ENCODE results near the gene MORF4L1. TPM values are rescaled to one million over a fixed set of nuclear protein-coding genes. Genes with fewer than 3 reads are reported as not detected.

MORF4L1 gene
- total and polyA plus RNA-seq, 4 donors: 124 to 433 (median 267) TPM

DNA sequence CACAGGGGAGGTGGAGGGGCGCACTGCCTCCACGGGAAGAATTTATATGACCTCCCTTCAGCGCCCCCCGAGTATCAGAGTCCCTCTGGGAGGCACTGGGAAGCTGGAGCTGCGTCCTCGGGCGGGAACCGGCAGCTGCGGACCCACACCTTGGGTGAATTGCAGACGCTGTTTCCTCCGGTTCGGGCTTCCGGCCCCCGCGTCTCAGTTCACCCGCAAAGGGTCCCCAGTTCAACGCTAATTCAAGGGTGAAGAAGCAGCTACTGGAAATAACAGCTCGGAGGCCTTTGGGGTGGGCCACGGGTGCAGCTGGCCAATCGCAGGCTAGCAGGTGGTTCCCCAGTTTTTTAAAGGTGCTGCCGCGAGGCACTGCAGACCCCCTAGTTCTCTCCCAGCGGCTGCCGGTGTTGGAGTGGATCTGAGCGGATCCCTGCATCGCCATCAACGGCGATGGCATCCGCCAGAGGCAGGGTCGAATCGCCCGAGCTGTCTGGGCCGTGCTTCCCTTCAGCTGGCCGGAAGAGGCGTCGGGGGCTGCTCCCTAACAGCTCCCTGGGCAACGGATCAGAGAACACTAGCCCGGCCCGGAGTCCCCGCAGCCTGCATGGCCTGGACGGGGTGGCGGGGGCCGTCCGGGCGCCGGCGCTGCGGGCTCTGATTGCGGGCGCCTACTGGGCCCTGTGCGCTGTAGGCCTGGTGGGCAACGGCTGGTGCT, 42.0 kb upstream of the MORF4L1 start:
- no peaks in the 10 kb centered on the region for H3K27me3 ChIP-seq (ENCODE audit: control insufficient read depth in 3 of 3, insufficient read depth in 3 of 3, low read length in 2 of 3)
- 31 to 40% methylated on average over 41 to 52 of the region's 52 CpGs for WGBS, 2 donors

DNA sequence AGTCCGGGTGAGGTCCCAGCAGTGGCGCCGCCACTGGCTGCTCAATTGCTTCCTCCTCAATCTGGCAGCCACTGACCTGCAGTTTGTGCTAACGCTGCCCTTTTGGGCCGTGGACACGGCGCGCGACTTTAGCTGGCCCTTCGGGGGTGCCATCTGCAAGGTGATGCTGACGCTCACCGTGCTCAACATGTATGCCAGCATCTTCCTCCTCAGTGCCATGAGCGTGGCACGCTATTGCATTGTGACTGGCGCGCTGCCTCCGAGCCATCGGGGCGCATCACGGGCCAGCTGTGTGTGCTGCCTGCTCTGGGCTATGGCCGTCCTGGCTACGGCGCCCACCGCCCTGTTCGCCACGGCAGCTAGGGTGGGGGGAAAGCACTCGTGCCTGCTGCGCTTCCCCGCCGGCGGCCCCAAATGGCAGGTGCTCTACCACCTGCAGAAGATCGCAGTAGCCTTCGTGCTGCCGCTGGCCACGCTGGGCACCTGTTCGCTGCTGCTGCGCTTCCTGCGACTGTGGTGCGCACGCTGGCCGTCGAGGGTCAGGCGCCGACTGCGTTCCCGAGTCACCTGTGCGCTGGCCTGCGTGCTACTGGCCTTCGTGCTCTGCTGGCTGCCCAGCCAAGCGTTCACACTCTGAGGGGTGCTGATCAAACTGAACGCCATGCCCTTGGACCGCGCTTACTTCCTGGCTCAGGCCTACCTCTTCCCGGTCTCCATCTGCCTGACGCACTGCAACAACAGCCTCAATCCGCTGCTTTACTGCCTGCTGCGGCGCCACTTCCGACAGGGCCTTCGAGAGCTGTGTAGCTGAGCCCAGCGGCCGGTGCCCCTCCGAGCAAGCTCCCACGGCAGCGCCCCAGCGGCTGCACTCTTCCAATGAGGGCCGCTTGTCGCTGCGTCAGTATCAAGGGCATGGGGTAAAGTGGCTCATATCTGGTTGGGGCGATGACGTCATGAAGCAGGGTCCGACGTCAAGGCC, 41.2 kb upstream of the MORF4L1 start:
- no peak for ATAC-seq (ENCODE audit: insufficient read depth, low FRiP score)
- no peak overlapping the region for H3K4me3 ChIP-seq

More for the DNA sequence above, 42.0 kb upstream of the MORF4L1 start:
- Histone ChIP-seq H3K9ac (ENCODE audit: insufficient read depth in 1 of 2, low read length in 2 of 2) (no peak overlapping the region), H3K4me3 (no peak overlapping the region), H3K27ac (ENCODE audit: low read depth in 1 of 2, low read length in 1 of 2) (no peak overlapping the region), H3K36me3 (ENCODE audit: control insufficient read depth in 4 of 4, insufficient read depth in 4 of 4, low read length in 4 of 4) (no peaks in the 10 kb centered on the region), H3K9me3 (ENCODE audit: control insufficient read depth in 4 of 4, insufficient read depth in 3 of 4, low read length in 3 of 4) (peaks cover 0 to 4% (median 0%) of the 10 kb centered on the region in 4 donors), H3K4me1 (ENCODE audit: control insufficient read depth in 5 of 5, insufficient read depth in 5 of 5, low read length in 5 of 5) (peaks cover 0 to 13% (median 2%) of the 10 kb centered on the region in 5 donors)
- ATAC-seq (ENCODE audit: insufficient read depth, low FRiP score) (no peak), DNase-seq (peak; percentile 62 to 69 (median 65))
- TF ChIP-seq, protein P1, sequence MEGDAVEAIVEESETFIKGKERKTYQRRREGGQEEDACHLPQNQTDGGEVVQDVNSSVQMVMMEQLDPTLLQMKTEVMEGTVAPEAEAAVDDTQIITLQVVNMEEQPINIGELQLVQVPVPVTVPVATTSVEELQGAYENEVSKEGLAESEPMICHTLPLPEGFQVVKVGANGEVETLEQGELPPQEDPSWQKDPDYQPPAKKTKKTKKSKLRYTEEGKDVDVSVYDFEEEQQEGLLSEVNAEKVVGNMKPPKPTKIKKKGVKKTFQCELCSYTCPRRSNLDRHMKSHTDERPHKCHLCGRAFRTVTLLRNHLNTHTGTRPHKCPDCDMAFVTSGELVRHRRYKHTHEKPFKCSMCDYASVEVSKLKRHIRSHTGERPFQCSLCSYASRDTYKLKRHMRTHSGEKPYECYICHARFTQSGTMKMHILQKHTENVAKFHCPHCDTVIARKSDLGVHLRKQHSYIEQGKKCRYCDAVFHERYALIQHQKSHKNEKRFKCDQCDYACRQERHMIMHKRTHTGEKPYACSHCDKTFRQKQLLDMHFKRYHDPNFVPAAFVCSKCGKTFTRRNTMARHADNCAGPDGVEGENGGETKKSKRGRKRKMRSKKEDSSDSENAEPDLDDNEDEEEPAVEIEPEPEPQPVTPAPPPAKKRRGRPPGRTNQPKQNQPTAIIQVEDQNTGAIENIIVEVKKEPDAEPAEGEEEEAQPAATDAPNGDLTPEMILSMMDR (IDR thresholded peaks at IDR 0.05; ENCODE audit: control extremely low read depth, extremely low read depth): no peak

DNA sequence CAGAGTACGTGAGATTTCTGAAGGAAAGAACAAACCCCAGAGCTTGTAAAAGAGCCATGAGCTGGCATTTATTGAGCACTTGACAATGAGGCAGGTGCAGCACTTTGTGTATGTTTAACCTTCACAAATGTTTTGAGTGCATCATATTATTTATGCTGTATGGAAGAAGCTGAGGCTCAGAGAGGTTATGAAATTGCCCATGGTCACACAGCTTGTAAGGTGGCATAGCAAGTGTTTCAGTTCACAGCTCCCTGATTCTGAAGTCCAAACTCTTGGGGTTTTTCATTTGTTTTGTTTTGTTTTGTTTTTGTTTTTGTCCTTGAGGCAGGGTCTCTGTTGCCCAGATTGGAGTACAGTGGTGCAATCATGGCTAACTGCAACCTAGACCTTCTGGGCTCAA, 36.4 kb upstream of the MORF4L1 start:
- Histone ChIP-seq H3K27me3 (ENCODE audit: control insufficient read depth in 3 of 3, insufficient read depth in 3 of 3, low read length in 2 of 3) (no peaks in the 10 kb centered on the region), H3K9me3 (ENCODE audit: control insufficient read depth in 4 of 4, insufficient read depth in 3 of 4, low read length in 3 of 4) (peaks cover 0 to 2% (median 0%) of the 10 kb centered on the region in 4 donors), H3K4me3 (no peak overlapping the region), H3K36me3 (ENCODE audit: control insufficient read depth in 4 of 4, insufficient read depth in 4 of 4, low read length in 4 of 4) (no peaks in the 10 kb centered on the region), H3K9ac (ENCODE audit: insufficient read depth in 1 of 2, low read length in 2 of 2) (no peak overlapping the region), H3K4me1 (ENCODE audit: control insufficient read depth in 5 of 5, insufficient read depth in 5 of 5, low read length in 5 of 5) (peaks cover 0 to 9% (median 0%) of the 10 kb centered on the region in 5 donors), H3K27ac (ENCODE audit: low read depth in 1 of 2, low read length in 1 of 2) (no peak overlapping the region)
- DNase-seq (no peak), ATAC-seq (ENCODE audit: insufficient read depth, low FRiP score) (no peak)
- TF ChIP-seq, protein P1 (IDR thresholded peaks at IDR 0.05; ENCODE audit: control extremely low read depth, extremely low read depth): no peak
- 92% methylated on average over 1 of the region's 1 CpG for WGBS, 2 donors

More for the DNA sequence above, 41.2 kb upstream of the MORF4L1 start:
- TF ChIP-seq, protein P1 (IDR thresholded peaks at IDR 0.05; ENCODE audit: control extremely low read depth, extremely low read depth): no peak
- Histone ChIP-seq H3K9ac (ENCODE audit: insufficient read depth in 1 of 2, low read length in 2 of 2) (no peak overlapping the region), H3K4me1 (ENCODE audit: control insufficient read depth in 5 of 5, insufficient read depth in 5 of 5, low read length in 5 of 5) (peaks cover 0 to 10% (median 0%) of the 10 kb centered on the region in 5 donors), H3K27ac (ENCODE audit: low read depth in 1 of 2, low read length in 1 of 2) (no peak overlapping the region), H3K27me3 (ENCODE audit: control insufficient read depth in 3 of 3, insufficient read depth in 3 of 3, low read length in 2 of 3) (no peaks in the 10 kb centered on the region), H3K9me3 (ENCODE audit: control insufficient read depth in 4 of 4, insufficient read depth in 3 of 4, low read length in 3 of 4) (peaks cover 0 to 4% (median 0%) of the 10 kb centered on the region in 4 donors), H3K36me3 (ENCODE audit: control insufficient read depth in 4 of 4, insufficient read depth in 4 of 4, low read length in 4 of 4) (no peaks in the 10 kb centered on the region)
- 79 to 88% methylated on average over 70 to 73 of the region's 73 CpGs for WGBS, 2 donors
- DNase-seq: no peak

Data from lung (tissue), 12 donors.